Peyer's patch (tissue), 4 donors: ENCODE results near the gene BUD23.

Experiments
- POLR2A ChIP-seq, 2 donors: fragments of 450-650 bp; IDR thresholded peaks; one replicate each; pipeline ENCODE4 v1.5.1; 2017; ENCODE audit warnings: antibody characterized with exemption in 2 of 2, mild to moderate bottlenecking in 2 of 2, moderate library complexity in 2 of 2
- TF ChIP-seq, protein P1 (sequence below), 6 experiments: fragments of 450-650 bp in 4 of 6; fragments of 200-600 bp in 2 of 6; sonication (generic) in 1 of 6; IDR thresholded peaks; one replicate each; pipeline ENCODE4 v1.5.1; 2017 to 2019; ENCODE audit warnings: antibody characterized with exemption in 6 of 6, mild to moderate bottlenecking in 3 of 6, moderate library complexity in 1 of 6

DNA sequence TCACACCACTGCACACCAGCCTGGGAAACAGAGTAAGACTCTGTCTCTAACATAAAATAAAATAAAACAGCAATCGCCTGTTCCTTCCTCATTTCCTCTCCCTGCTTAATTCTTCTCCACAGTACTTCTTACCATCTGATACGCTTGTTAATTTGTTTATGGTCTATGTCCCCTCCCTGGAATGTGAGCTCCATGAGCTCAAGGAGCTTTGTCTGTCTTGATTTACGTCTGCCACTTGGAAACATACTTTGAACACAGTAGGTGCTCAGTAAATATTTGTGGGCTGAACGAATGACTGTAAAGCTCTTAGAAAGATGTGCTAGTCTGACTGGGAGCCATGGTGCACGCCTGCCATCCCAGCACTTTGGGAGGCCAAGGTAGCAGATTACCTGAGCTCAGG is 45.2 kb downstream of the BUD23 start:
- TF ChIP-seq, protein P1, sequence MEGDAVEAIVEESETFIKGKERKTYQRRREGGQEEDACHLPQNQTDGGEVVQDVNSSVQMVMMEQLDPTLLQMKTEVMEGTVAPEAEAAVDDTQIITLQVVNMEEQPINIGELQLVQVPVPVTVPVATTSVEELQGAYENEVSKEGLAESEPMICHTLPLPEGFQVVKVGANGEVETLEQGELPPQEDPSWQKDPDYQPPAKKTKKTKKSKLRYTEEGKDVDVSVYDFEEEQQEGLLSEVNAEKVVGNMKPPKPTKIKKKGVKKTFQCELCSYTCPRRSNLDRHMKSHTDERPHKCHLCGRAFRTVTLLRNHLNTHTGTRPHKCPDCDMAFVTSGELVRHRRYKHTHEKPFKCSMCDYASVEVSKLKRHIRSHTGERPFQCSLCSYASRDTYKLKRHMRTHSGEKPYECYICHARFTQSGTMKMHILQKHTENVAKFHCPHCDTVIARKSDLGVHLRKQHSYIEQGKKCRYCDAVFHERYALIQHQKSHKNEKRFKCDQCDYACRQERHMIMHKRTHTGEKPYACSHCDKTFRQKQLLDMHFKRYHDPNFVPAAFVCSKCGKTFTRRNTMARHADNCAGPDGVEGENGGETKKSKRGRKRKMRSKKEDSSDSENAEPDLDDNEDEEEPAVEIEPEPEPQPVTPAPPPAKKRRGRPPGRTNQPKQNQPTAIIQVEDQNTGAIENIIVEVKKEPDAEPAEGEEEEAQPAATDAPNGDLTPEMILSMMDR (IDR thresholded peaks at IDR 0.05), result no peak
- TF ChIP-seq POLR2A (IDR thresholded peaks at IDR 0.05), result no peak
